Prostate gland (tissue), 2 donors: ENCODE results near the gene USP47. TPM values are rescaled to one million over a fixed set of nuclear protein-coding genes. Genes with fewer than 3 reads are reported as not detected.
A peak's percentile ranks its signal among the peaks of the same experiment; 100 is the strongest.

ENCODE experiments used
- DNase-seq: peaks from one replicate; pipeline ENCODE4 v3.0.0-alpha.2; 2019; ENCODE audit warnings: low spot score
- H3K27ac ChIP-seq, 2 donors: fragments of 200-600 bp; sonication (generic); 2 replicates each; pipeline ENCODE4 v1.5.1; 2017 to 2019
- H3K27me3 ChIP-seq: fragments of 200-600 bp; sonication (generic); replicated peaks from 2 replicates; pipeline ENCODE4 v1.5.1; 2019; ENCODE audit not compliant: insufficient read depth
- H3K36me3 ChIP-seq, 2 donors: fragments of 200-600 bp; sonication (generic); 1 replicate in 1 of 2; 2 replicates in 1 of 2; pipeline versions ENCODE4 v1.5.1 to v1.8.1; 2017 to 2019
- H3K4me1 ChIP-seq: fragments of 200-600 bp; sonication (generic); replicated peaks from 2 replicates; pipeline ENCODE4 v1.5.1; 2019
- H3K4me3 ChIP-seq, 2 donors: fragments of 200-600 bp; sonication (generic); 2 replicates each; pipeline ENCODE4 v1.5.1; 2017 to 2019
- H3K9me3 ChIP-seq: fragments of 200-600 bp; sonication (generic); 2 replicates; pipeline ENCODE4 v1.5.1; 2017
- CTCF ChIP-seq, 4 experiments: fragments of 200-600 bp in 2 of 4; fragments of 450-650 bp in 2 of 4; sonication (generic) in 2 of 4; IDR thresholded peaks; 1 replicate in 3 of 4; 2 replicates in 1 of 4; pipeline ENCODE4 v1.5.1; 2016 to 2019; ENCODE audit warnings: antibody characterized with exemption in 4 of 4, mild to moderate bottlenecking in 2 of 4, moderate library complexity in 2 of 4
- POLR2A ChIP-seq: fragments of 450-650 bp; IDR thresholded peaks from one replicate; pipeline ENCODE4 v1.6.1; 2016; ENCODE audit warnings: antibody characterized with exemption, mild to moderate bottlenecking
- POLR2AphosphoS5 ChIP-seq: sonication (generic); formaldehyde crosslinking; IDR thresholded peaks from one replicate; pipeline ENCODE4 v1.6.1; 2017; ENCODE audit warnings: antibody characterized with exemption
- WGBS: methylation state at CpG from one replicate; pipeline ENCODE4 v1.1.5; 2018; 5-methylcytosine and 5-hydroxymethylcytosine counted together
- intact Hi-C: fragments of 100-400 bp; cut with DNase I; formaldehyde crosslinking; loops from one replicate; pipeline ENCODE4 v1.14.2; 2022
- total RNA-seq, 2 donors: library from RNA; depleted of rRNA; stranded (reverse); fragments of >200 nt; gene quantifications; one replicate each; pipeline ENCODE4 v1.1.0, GENCODE V29; 2016

The USP47 gene
- total RNA-seq, 2 donors from 2014 or later = 58.4 to 76.6 TPM

GRCh38 chr11:12005061-12005460 is 163.3 kb downstream of the USP47 start:
- Histone ChIP-seq H3K27me3 (no peaks in the 10 kb centered on the region), H3K36me3 (no peaks in the 10 kb centered on the region), H3K4me3 (no peak overlapping the region), H3K27ac (peak overlapping the region in 1 of 2 donors; percentile 10), H3K9me3 (no peaks in the 10 kb centered on the region), H3K4me1 (no peaks in the 10 kb centered on the region)
- intact Hi-C loops = no loop called here
- TF ChIP-seq POLR2AphosphoS5 (no peak), CTCF (IDR thresholded peaks at IDR 0.05) (no peak), POLR2A (no peak)
- no peak for DNase-seq
- 47% methylated on average over 4 of the region's 4 CpGs for WGBS

- intact Hi-C loops = no loop called here
- H3K36me3 ChIP-seq = no peaks in the 10 kb centered on the region
- 24% methylated on average over 1 of the region's 1 CpG for WGBS
- no peaks in the 10 kb centered on the region for H3K9me3 ChIP-seq
- peak; percentile 21 for TF ChIP-seq POLR2AphosphoS5
- TF ChIP-seq POLR2A = no peak
- no peak for TF ChIP-seq CTCF (IDR thresholded peaks at IDR 0.05)
- H3K4me3 ChIP-seq = no peak overlapping the region
- no peaks in the 10 kb centered on the region for H3K27me3 ChIP-seq
- H3K4me1 ChIP-seq = no peaks in the 10 kb centered on the region
- H3K27ac ChIP-seq = peak overlapping the region in 1 of 2 donors; percentile 10
- DNase-seq = no peak
Measured at GRCh38 chr11:12005476-12005875, 163.7 kb downstream of the USP47 start.

GRCh38 chr11:12006552-12007229 is 164.9 kb downstream of the USP47 start:
- WGBS = 75% methylated on average over 7 of the region's 7 CpGs
- TF ChIP-seq POLR2AphosphoS5 = no peak
- no peak for TF ChIP-seq POLR2A
- no peak for TF ChIP-seq CTCF (IDR thresholded peaks at IDR 0.05)
- H3K4me1 ChIP-seq = no peaks in the 10 kb centered on the region
- H3K36me3 ChIP-seq = no peaks in the 10 kb centered on the region
- no peaks in the 10 kb centered on the region for H3K9me3 ChIP-seq
- H3K4me3 ChIP-seq = no peak overlapping the region
- intact Hi-C loops = no loop called here
- H3K27ac ChIP-seq = peak overlapping the region; percentile 68 to 83
- H3K27me3 ChIP-seq = no peaks in the 10 kb centered on the region
- no peak for DNase-seq

- 56% methylated on average over 5 of the region's 5 CpGs for WGBS
- DNase-seq = no peak
- TF ChIP-seq POLR2A = no peak
- TF ChIP-seq CTCF (IDR thresholded peaks at IDR 0.05) = no peak
- TF ChIP-seq POLR2AphosphoS5 = no peak
- H3K4me3 ChIP-seq = peak overlapping the region in 1 of 2 donors; percentile 42
- no peaks in the 10 kb centered on the region for H3K27me3 ChIP-seq
- H3K27ac ChIP-seq = peak overlapping the region; percentile 68 to 83
- intact Hi-C loops = no loop called here
- no peaks in the 10 kb centered on the region for H3K4me1 ChIP-seq
- no peaks in the 10 kb centered on the region for H3K9me3 ChIP-seq
- no peaks in the 10 kb centered on the region for H3K36me3 ChIP-seq
Measured at GRCh38 chr11:12007230-12007593, 165.4 kb downstream of the USP47 start.
